Renal cortex interstitium (tissue), 11 donors: ENCODE results near the gene TRIP11. TPM values are rescaled to one million over a fixed set of nuclear protein-coding genes. Genes with fewer than 3 reads are reported as not detected.
A peak's percentile ranks its signal among the peaks of the same experiment; 100 is the strongest.

Source experiments
- DNase-seq, 11 donors: peaks; one replicate each; pipeline ENCODE4 v3.0.0-alpha.2; 2013; ENCODE audit warnings: low read depth in 9 of 11, low spot score in 4 of 11; ENCODE audit errors: extremely low read depth in 1 of 11
- polyA plus RNA-seq, 3 donors: library from polyadenylated mRNA; unstranded; fragments of 120-200 nt; gene quantifications; one replicate each; pipeline ENCODE4 v1.2.1, GENCODE V29; 2013; ENCODE audit not compliant: insufficient read length in 3 of 3

The TRIP11 gene
- polyA plus RNA-seq, 3 donors: 33.2 to 44.3 (median 37.4) TPM

GRCh38 chr14:91929700-91930099 is 110.2 kb downstream of the TRIP11 start:
- no peak for DNase-seq

GRCh38 chr14:91927800-91928199 is 112.1 kb downstream of the TRIP11 start:
- DNase-seq: no peak

- no peak for DNase-seq
Measured at GRCh38 chr14:91927191-91927590, 112.7 kb downstream of the TRIP11 start.

- no peak for DNase-seq
Measured at GRCh38 chr14:91926131-91926890, 113.5 kb downstream of the TRIP11 start.

- no peak for DNase-seq
Measured at GRCh38 chr14:91925727-91926121, 114.1 kb downstream of the TRIP11 start.

DNA sequence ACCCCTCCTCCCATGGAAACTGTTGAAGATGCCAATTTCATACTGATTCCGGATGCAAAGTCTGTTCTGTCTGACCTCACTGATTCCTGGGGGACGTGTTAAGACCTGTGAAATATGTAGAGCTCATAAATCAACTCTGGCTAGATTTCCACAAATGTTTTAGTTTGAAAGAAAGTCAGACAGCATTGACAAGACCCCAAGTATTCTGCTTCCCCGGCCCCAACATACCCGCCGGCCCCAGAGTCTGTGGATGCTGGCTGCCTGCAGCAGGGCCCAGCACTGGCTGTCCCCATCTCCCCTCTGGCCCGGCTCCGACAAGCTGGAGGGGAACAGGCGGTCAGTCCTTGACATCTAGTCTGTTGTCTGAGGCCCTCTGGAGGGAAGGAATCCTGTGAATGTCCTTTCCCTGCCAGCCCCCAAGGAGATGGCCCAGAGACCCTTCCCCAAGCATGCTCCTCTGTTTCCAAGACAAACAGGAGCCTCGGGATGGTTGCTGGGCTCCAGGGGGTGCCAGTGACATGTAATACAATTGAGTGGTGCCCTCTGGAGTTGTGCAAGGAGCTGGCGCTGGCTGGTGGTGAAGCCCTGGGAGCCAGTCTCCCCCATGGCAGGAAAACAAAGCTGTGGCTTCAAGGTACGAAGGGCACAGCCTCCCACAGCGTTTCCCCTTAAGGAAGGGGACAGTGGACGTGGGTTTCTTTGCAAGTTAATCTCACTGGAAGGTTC is 114.7 kb downstream of the TRIP11 start:
- DNase-seq: peak in 6 of 11 donors; percentile 36 to 58 (median 42)

DNA sequence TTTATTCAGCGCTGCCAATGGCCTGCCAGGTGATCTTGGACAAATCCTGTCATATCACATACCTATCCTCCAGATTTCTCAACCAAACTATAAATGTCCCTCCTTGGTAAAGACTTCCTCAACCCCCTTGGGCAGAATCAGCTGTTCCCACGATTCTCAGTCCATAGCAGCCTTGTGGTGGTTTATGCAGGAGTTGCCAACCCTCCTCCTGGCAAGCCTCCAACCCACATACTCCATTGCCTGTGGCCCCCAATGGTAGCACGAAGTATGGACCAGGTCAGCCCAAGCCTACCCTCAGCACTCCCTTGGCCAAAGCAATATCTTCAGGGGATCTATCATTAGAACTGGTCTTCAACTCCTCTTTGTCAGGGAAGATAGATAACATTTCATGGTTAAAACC is 119.3 kb downstream of the TRIP11 start:
- DNase-seq: no peak

DNA sequence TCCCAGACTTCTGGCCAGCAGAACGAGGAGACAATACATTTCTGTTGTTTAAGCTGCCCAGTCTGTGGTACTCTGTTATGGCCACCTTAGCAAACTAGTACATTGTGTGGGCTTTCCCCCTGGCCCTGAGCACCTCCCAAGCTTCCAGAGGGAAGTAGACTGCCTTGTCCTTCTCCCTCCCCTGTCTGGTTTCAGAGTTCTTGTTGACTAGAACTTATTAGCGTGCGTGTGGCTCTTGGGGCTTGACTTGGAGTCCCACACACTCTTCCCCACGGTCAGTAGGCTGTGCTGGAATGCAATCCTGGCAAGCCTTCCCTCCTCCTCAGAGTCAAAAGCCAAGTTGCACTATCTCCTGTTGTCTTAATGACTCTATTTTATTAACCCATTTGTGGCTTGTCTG is 120.0 kb downstream of the TRIP11 start:
- DNase-seq: no peak

- peak in 10 of 11 donors; percentile 26 to 69 (median 43) for DNase-seq
Measured at GRCh38 chr14:91918186-91918883, 121.5 kb downstream of the TRIP11 start.

Other genes with a start within 250 kb of the TRIP11 start
- 10 to 100 TPM in 2 of 3 donors, 1 to 10 TPM in 1; 7.9 to 34.9 (median 14.3) TPM for gene TC2N, start 172.5 kb downstream of the TRIP11 start, polyA plus RNA-seq
- gene FBLN5, start 92.4 kb downstream of the TRIP11 start, polyA plus RNA-seq: 100 to 1,000 TPM; 131 to 166 (median 163) TPM
- gene ATXN3, start 66.5 kb upstream of the TRIP11 start, polyA plus RNA-seq: 10 to 100 TPM; 27.6 to 37.9 (median 34.6) TPM
- 100 to 1,000 TPM; 162 to 194 (median 188) TPM for gene NDUFB1, start 81.6 kb upstream of the TRIP11 start, polyA plus RNA-seq
- 10 to 100 TPM; 54.5 to 77.9 (median 61.1) TPM for gene CPSF2, start 81.9 kb upstream of the TRIP11 start, polyA plus RNA-seq